Spleen (tissue), 7 donors: Measurements from ENCODE around the gene TGFBI.

ENCODE experiments used
- CTCF ChIP-seq, 11 experiments: fragments of 200-600 bp in 7 of 11; fragments of 450-650 bp in 4 of 11; sonication (generic) in 4 of 11; IDR thresholded peaks in 8 of 11; conservative IDR thresholded peaks in 3 of 11; 1 replicate in 7 of 11; 2 replicates in 4 of 11; pipeline versions ENCODE4 v1.4.0 to v1.8.0; 2016 to 2021; ENCODE audit warnings: antibody characterized with exemption in 11 of 11, inconsistent platforms in 4 of 11, mild to moderate bottlenecking in 1 of 11
- POLR2A ChIP-seq, 3 donors: fragments of 450-650 bp; IDR thresholded peaks; one replicate each; pipeline ENCODE4 v1.5.1; 2017; ENCODE audit warnings: antibody characterized with exemption in 3 of 3, mild to moderate bottlenecking in 1 of 3
- donor health status: DM: no; HTN: no; CAD: no; lungs with moderate emphysema.
- donor health status: DM: no; HTN: no; CAD: no.
- donor health status: DM: no; HTN: no; CAD: no.

GRCh38 chr5:136106351-136107031, 77.7 kb downstream of the TGFBI start:
- TF ChIP-seq CTCF (IDR thresholded peaks at IDR 0.05 in 8 of 11, conservative IDR thresholded peaks at IDR 0.05 in 3 of 11) (no peak), POLR2A (IDR thresholded peaks at IDR 0.05) (no peak)
